HPDE6-E6E7 (cell line): ENCODE data around the gene TNFRSF14.
A peak's percentile ranks its signal among the peaks of the same experiment; 100 is the strongest.

Source experiments
- DNase-seq: peaks from one replicate; pipeline ENCODE4 v3.0.0; 2011; ENCODE audit warnings: missing footprints; ENCODE audit errors: extremely low spot score

TNFRSF14 gene

DNA sequence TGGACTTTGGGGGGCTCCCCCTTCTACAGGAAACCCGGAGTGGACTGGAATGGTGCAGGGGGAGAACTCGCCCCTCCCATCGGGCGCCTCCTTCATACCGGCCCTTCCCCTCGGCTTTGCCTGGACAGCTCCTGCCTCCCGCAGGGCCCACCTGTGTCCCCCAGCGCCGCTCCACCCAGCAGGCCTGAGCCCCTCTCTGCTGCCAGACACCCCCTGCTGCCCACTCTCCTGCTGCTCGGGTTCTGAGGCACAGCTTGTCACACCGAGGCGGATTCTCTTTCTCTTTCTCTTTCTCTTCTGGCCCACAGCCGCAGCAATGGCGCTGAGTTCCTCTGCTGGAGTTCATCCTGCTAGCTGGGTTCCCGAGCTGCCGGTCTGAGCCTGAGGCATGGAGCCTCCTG is at the start of gene TNFRSF14:
Gene TNFRSF14 (plus strand): TSS at position 95 of the 401 bp plus-strand sequence. CDS start 294 bp downstream, at position 389.
- DNase-seq = peak; percentile 74

DNA sequence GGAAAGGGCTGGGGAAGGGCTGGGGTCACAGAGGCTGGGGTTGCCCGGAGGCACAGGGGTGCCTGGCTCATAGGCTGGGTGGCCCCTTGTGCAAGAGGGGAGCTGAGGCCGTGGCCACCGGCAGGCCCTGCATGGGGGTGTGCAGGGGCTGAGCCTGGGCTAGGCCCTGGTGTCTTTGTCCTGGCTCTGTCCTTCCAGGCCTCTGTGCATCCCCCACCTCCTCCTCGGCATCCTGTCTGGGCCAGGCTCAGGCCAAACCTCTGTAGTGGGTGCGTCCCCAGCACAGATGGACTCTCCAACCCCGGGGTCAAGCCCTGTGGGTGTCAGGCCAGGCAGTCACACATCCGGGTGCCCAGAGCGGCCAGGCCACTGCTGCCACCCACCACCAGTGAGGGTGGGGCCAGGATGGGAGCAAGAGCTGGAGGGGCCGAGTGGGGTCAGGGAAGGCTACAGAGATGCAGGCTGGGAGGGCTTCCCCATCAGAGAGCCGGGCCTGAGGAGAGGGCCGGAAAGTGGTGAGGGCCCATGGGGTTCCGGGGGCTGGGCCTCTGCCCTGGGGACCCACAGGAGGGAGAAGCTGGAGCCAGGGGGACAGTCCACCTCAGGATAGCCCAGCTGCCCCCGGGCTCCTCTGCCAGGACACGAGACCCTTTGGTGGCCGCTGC is 49.1 kb upstream of the TNFRSF14 start:
- no peak for DNase-seq

DNA sequence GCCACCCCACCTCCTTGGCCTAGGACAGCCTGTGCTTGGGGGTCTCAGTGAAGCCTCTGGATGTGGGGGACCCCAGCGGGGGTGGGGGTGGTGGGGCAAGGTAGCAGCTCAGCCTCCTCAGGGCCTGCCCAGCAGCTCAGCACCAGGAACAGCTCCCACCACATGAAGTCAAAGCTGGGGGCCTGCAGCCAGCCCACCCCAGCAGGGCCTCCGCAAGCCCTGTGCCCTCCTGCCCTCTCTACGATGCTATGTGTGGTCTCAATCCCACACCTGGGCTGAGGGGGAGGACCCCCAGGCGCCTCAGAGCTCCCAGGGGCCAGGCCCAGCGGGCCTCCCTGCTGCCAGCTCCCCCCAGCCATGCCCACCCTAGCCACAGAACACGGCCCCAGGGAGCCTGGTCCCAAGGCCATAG is 48.4 kb upstream of the TNFRSF14 start:
- DNase-seq = no peak

DNA sequence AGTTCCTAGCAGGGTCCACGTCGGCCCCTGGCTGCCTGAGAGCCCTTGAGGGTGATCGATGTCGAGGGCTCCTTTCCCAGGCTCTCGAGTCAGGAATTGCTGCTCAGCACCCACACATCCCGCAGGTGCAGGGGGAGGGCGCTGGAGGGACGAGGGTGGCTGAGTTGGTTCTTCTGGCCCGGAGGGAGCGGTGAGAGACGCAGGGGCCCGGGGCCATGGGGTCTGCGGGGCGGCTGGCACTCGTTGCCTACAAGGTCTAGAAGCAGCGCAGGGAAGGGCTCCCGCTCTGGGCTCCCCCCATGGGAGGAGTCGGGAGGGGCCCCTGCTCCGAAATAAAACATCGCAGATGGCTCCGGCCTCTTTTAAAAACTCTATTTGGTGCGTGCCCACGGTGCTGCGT is 48.0 kb upstream of the TNFRSF14 start:
- no peak for DNase-seq

DNA sequence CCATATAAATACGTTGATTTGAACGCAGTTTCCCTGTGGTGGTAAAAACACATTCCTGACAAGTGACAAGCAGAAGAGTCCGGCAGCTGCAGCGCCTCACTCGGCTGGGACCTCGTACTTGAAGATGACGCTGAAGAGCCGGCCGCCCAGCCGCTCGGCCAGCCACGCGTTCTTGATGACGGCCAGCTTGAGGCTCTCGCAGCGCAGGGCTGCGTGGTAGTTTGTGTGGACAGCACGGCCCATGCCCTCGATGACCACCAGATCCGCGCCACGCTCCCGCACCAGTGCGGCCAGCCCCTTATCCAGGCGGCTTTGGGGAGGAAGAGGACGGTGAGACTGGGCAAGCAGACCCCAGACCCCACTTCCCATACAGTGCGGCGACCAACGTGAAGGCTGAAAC is 47.4 kb upstream of the TNFRSF14 start:
- no peak for DNase-seq

DNA sequence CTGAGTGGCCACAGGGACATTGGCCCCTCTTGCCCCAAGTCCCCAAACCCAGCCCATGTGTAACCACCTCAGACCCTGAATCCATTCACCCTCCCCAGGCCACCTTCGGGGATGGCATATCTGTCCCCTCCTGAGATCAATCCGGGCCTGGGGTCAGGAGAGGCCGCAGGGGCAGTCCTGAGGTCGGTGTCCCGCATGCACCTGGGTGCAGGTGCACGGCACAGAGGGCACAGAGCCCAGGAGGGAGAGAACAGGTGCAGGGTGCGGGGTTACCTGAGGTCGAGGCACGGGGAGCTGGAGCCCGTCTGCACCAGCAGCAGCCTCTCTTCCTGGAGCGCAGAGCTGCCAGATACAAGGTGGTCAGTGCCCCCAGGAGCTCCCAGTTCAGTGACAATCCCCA is 46.6 kb upstream of the TNFRSF14 start:
- DNase-seq = no peak

DNA sequence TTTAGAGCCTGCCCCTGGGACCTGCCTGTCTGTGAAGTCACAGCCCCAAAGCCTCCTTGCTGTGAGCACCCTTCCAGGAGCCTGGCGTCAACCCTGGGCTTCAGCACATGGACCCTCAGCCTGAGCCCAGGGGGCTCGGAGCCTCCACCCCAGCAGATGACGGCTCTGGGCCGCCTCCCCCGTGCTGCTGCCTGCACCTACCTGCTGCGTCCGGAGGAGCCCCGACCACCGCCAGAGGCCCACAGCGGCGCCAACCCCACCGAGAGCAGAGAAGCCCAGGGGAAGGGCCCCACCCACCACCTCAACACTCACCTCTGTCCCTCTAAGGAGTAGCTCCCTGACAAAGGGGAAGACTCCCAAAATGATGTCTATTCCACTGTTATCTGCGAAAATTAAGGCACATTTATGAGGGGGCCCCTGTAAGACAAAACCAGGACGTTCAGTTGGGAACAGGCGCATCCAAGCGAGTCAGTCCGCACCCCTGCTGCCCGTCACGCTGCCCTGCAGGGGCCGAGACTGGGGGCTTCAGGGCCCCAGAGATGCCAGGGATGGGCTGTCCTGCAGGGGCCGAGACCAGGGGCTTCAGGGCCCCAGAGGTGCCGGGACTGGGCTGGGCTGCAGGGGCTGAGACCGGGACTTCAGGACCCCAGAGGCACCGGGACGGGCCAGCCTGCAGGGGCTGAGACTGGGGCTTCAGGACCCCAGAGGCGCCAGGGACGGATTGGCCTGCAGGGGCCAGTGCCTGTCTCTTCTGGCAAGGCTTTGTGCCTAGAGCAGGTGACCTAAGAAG is 45.6 kb upstream of the TNFRSF14 start:
- no peak for DNase-seq

DNA sequence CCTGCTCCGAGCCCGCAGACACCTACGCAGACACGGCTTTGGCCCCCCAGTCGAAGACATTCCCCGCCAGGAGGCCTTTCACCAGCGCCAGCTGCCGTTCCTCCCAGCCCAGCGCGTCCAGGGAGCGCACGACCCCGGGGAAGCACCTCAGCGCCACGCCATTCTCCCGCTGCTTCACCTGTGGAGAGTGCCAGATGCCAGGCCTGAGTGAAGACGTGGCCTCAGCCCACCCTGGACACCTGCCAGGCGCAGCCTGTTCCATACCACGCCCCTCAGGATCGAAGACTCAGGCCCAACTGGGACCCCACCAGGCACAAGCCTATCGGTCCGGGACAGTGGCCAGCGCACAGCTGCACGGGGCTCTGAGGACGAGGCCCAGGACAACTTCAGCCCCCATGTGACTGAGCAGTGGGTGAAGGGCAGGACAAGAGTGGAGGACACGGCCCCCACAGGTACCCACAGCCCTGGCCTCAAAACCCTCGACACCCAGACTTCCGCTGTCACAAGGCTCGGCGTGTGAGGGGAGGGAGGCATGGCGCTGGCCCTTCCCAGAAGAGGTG is 43.2 kb upstream of the TNFRSF14 start:
- DNase-seq = no peak

DNA sequence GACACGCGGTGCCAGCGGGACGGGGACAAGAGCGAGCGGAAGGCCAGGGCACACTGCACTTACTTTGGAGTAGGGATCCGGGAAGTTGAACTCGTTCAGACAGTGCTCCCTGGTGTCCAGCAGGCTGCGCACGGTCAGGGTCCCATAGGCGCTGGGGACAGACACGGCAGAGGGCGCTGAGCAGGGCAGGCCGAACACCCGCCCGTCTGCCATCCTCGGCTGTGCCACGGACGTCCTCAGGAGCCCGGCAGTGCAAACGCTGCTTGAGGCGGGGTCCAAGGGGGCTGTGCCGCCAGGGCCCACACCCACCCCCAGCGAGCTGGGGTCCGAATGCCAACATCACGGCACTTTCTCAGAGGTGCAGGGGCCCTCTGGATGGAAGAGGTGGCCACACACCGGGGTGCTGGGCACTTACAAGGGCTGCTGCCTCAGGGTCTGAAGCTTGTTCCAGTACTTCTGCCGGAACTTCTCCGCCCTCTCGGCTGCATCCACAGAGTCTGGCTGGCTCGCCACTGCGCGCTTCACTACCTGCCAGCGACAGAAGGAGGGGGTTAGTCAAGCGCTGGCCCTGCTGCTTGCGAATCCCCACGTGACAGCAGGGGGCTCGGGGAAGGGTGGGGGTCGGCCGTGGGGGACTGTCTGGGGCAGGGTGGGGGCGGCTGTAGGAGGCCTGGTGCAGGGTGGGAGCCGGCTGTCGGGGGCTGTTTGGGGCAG is 42.1 kb upstream of the TNFRSF14 start:
- DNase-seq = no peak

DNA sequence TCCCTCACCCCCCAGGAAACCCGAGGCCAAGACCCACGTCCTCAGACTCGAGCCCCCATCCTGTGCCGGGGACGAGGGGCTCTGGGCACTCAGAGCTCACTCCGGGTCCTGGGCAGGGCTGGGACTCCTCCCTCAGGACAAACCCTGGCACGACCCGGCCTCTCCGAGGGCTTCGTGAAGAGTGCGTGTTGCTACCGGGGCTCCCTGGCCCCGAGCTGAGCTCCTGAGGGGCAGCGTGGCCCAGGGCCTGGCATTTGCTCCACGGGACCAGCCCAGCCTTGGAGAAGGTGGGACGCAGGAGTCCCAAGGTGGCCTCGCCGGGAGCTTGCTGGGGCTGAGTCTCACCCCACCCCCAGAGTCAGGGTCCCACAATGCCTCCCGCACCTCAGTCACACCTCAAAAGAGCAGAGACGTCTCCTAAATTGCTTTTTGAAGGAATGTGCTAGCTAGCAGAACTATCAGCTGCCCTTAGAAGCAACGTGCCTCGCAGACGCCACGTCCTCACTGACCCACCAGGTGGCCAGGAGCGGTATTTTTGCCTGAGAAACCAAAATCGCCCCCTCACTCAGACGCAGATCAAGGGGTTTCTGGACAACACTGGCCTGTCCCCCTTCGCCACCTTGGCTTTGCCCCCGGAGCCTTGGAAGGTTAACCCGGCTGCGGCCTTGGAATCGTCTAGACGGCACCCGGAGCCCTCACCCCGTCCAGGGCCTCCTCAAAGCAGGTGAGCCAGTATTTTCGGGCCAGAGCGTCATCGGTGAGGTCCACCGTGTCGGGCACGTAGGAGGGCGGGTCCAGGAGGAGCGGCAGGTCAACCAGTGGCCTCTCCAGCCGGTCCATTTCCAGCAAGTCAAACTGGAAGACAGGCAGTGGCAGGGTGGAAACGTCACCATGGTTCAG is 41.1 kb upstream of the TNFRSF14 start:
- DNase-seq = no peak

DNA sequence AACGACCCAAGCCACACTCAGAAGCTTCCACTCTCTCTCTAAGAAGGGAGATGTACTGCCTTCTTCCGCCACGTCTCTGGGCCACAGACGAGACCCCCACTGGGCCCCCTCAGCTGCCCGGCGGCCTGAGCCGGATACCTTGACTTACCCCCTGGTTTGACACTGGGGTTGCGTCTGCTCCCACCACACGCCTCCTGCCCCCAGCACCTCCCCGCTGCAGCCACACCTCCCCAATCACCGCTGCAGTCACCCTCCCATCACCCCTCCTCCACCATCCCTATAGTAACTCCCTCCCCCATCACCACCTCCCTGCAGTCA is 40.4 kb upstream of the TNFRSF14 start:
- no peak for DNase-seq

DNA sequence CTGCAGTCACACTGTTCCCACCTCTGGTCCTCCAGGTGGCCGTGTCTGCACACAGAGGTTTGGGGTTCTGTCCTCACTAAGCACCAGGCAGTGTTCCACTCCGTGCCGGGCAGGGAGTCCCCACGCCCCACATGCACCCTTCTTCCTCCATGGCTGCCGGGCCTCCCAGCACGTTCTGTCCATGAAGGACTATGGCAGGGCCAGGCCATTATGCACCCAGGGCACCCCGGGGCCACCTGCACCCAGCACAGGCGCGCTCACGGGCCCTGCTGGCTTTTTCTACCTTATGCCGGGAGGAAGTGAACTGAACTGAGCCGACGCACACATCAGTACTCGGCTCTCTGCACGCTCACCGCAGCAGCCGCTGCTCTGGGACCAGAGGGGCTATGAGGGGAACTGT is 40.0 kb upstream of the TNFRSF14 start:
- DNase-seq = no peak

DNA sequence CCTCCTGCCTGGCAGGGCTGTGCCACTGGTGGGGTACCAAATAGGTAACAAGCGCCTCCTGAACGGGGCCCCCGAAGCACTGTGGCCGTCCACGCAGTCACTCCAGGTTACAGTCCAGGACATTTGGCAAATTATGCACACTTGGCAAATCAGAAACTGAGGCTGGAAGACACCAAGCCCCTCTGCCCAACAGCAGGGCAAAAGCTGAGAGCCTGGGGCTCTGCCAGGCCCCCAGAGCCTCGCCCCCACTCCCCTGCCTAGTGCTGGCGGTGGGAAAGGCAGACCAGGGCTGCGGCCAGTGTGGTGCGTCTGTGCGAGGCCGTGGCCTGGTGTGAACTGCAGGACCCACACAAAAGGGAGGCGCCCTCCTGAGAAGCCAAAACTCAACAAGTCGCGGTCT is 39.2 kb upstream of the TNFRSF14 start:
- no peak for DNase-seq

DNA sequence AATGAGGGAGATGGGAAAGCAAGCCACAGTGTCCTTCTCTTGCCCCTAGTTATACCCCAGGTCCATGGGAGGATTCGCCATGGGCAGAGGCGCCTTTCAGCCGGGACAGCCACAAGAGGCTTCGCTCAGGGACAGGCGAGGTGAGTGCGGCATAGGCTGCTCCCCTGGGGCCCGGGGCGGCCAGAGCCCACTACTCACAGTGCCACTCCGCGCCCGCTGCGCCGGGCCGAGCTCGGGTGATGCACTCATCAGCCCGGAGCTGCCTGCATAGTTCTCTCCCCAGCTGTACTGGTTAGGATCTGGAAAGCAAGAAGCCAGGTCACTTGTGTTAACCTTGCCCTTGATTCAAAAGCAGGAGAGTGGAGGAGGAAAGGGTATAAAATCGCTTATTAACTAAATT is 38.2 kb upstream of the TNFRSF14 start:
- DNase-seq = no peak

DNA sequence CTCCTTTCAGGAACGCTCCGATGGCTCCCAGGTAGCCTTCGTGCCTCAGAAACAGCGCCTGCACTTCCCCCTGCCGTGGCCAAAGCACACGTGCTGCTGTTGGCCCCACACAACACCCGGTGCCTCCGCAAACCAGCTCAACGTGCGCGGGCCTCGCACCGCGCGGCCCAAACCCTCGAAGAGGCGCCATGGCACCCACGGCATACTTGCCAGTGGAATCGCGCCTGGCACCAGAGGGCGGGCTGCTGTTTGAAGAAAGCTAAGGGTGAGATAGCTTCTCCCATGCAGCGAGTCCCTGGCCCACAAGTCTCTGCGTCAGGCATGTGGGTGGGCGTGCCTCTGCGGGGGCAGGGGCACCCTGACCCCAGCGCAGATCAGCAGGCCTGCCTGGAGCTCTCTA is 37.6 kb upstream of the TNFRSF14 start:
- no peak for DNase-seq

DNA sequence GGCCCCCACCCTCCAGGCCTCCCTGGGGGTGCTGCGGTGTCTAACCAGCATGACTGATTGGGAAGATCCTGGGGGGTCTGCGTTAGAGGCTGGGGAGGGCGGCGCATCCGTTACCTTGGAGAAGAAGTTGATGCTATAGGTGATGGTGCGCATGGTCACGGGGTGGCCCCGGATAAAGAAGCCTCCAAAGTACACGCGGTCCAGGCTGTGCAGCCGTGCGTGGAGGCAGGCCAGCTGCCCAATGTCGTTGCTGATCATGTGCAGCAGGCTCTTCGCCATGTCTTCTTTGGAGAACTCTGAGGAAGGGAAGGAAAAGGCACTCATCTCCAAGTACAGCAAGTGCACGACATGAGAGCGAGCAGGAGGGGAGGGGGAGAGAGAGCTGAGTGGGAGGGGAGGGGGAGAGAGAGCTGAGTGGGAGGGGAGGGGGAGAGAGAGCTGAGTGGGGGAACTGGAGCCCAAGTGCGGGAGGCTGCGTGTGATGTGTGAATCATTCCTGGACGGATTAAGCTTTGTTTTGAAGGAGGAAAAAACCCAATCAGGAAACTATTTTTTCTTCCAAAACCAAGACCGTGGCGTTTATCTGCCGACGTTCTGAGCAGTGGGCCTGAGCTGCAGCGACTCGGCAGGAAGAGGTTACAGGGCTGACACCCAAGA is 37.0 kb upstream of the TNFRSF14 start:
- DNase-seq = no peak

DNA sequence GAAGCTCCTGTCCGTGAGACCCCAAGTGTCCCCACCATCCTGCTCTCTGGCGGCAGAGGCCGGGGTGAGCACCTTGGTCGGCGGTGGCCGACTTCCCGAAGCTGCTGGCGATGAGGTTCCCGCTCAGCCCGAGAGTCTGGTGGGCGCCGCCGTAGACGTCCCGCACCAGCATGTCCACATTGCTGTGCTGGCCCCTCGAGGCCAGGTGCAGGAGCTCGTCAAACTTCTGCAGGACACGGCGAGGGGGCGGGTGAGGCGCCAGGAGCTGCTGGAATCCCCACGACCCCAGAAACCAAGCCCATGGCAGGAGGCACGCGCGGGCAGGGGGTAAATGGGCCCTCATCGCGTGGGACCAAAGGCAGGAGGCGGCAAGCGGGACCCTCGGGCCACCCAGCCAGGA is 36.4 kb upstream of the TNFRSF14 start:
- DNase-seq = no peak

DNA sequence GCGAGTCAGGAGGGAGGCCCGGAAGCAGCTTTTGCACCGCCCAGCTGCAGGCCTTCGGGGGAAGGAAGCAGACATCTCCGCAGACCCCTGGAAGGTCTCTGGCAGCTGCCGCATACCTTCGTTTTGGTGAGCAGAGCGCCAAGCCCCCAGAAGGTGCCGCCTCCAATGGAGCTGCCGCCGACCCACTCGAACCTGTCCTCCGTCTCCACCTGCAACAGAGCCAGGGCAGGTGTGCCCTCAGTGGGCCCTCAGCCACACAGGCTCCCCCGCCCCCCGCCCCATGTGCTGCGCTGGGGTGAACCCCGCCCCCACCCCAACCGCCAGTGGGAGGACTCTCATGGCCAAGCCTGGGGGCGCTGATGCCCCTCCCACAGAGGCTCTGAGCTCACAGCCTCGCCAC is 36.0 kb upstream of the TNFRSF14 start:
- DNase-seq = no peak

DNA sequence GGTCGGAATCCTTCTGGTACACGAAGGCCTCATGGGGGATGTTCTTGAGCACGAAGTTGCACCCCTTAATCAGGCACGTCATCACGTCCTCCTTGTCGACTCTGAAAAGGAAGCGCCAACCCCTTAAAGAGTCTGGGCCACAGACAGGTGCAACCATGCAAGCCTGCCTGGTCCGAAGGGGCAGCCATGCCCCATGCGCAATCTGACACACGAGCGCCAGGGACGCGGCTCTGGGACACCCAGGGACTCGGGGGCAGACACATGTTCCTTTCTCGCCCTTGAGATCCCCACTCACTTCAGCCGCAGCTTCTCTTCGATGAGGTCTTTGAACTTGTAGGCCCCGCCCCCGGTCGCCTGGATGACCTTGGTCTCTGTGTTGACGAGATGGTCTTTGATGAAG is 35.4 kb upstream of the TNFRSF14 start:
- no peak for DNase-seq

DNA sequence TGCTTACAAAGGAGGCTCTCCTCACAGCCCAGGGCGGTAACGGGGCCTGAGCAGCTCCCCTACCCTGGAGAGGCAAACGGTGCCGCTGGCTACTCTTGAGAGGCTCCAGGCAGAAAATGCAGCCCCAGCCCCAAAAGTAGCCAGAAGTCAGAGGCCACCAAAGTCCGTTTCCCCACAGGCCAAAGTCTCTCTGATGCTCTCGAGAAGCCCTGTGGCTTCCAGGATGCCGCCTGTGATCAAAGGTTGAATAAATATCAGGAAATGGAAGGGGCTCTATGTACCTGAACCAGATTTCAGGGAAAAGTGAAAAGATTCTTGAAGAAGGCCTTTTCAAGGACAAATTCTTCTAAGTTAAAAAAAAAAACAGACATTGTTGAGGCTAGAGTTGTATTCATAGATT is 33.9 kb upstream of the TNFRSF14 start:
- DNase-seq = no peak
